HepG2 (cell line): Measurements from ENCODE around the gene PIR. TPM values are rescaled to one million over a fixed set of nuclear protein-coding genes. Genes with fewer than 3 reads are reported as not detected.

ENCODE experiments used
- ATAC-seq: fragments of 200-7000 bp; cut with Tn5 transposase; 3 replicates; pipeline ENCODE4 v1.9.1; 2020; ENCODE audit warnings: mild to moderate bottlenecking, moderate library complexity
- BruUV-seq: library from RNA; stranded (reverse); fragments of 400-500 nt; replicated peaks from 2 replicates; lab custom pipeline; 2021; lab: Mats Ljungman, UMichigan
- CTCF ChIA-PET: fragments of 300-600 bp; formaldehyde crosslinking; extraction: SDS; loops from one replicate; lab custom pipeline; 2021; ENCODE audit warnings: low total read pairs, inconsistent platforms, low intra/inter-chr PET ratio; lab: Yijun Ruan, JAX
- POLR2A ChIA-PET: fragments of 350-600 bp; sonication (Branson Sonifier 250); formaldehyde crosslinking; loops from one replicate; lab custom pipeline; 2020; ENCODE audit warnings: antibody characterized with exemption, inconsistent platforms; lab: Yijun Ruan, JAX
- DNase-seq: peaks from one replicate; pipeline ENCODE4 v3.0.0-alpha.2; 2015; ENCODE audit warnings: low spot score
- FAIRE-seq: peaks from 3 replicates; lab custom pipeline; 2011; peaks lifted over from hg19 to GRCh38; lab: Jason Lieb, UNC
- H2AFZ ChIP-seq: one replicate; pipeline ENCODE4 v1.6.1; 2011; ENCODE audit warnings: low read length, inconsistent platforms
- H3K27ac ChIP-seq: fragments of 300-600 bp; 3 replicates; pipeline ENCODE4 v1.8.0; 2011; ENCODE audit warnings: mixed run types, mild to moderate bottlenecking, mixed read lengths, low read length, inconsistent platforms; ENCODE audit not compliant: insufficient read depth; ENCODE audit errors: extremely low read length
- H3K27me3 ChIP-seq, 2 experiments: fragments of 200-600 bp in 1 of 2; 2 replicates in 1 of 2; 3 replicates in 1 of 2; pipeline versions ENCODE4 v1.6.0 to v1.8.0; 2011; ENCODE audit warnings: low read length in 2 of 2, mild to moderate bottlenecking in 2 of 2, moderate library complexity in 2 of 2, inconsistent platforms in 1 of 2; ENCODE audit not compliant: insufficient read depth in 2 of 2, control insufficient read depth in 1 of 2
- H3K36me3 ChIP-seq, 2 experiments: fragments of 200-600 bp in 1 of 2; replicated peaks in 1 of 2; 2 replicates in 1 of 2; 3 replicates in 1 of 2; pipeline versions ENCODE4 v1.5.1 to v1.8.0; 2011; ENCODE audit warnings: low read length in 2 of 2, inconsistent platforms in 1 of 2; ENCODE audit not compliant: insufficient read depth in 2 of 2, control insufficient read depth in 1 of 2
- H3K4me1 ChIP-seq: 2 replicates; pipeline ENCODE4 v1.5.1; 2012; ENCODE audit warnings: low read length, inconsistent platforms; ENCODE audit not compliant: insufficient read depth
- H3K4me2 ChIP-seq: 2 replicates; pipeline ENCODE4 v1.6.0; 2011; ENCODE audit warnings: low read depth, low read length, inconsistent platforms
- H3K4me3 ChIP-seq, 3 experiments: fragments of 200-600 bp in 1 of 3; sonication (generic), shearing (Covaris generic) in 1 of 3; replicated peaks in 1 of 3; 2 replicates each; pipeline ENCODE4 v1.5.1; 2011 to 2016; ENCODE audit warnings: low read length in 3 of 3, inconsistent platforms in 2 of 3, low read depth in 2 of 3, mild to moderate bottlenecking in 2 of 3, control low read depth in 1 of 3, mixed read lengths in 1 of 3; ENCODE audit not compliant: insufficient read depth in 1 of 3
- H3K79me2 ChIP-seq: one replicate; pipeline ENCODE4 v1.6.1; 2011; ENCODE audit warnings: low read length, inconsistent platforms; ENCODE audit not compliant: insufficient read depth
- H3K9ac ChIP-seq: 2 replicates; pipeline ENCODE4 v1.6.0; 2011; ENCODE audit warnings: mild to moderate bottlenecking, low read depth, low read length, inconsistent platforms; ENCODE audit not compliant: insufficient read depth
- H3K9me3 ChIP-seq: 2 replicates; pipeline ENCODE4 v1.5.1; 2012; ENCODE audit warnings: mild to moderate bottlenecking, low read length
- H4K20me1 ChIP-seq: 2 replicates; pipeline ENCODE4 v1.6.0; 2011; ENCODE audit warnings: inconsistent platforms, mild to moderate bottlenecking, low read length, moderate library complexity; ENCODE audit not compliant: insufficient read depth
- ARNT2 ChIP-seq: sonication (generic); formaldehyde crosslinking; IDR thresholded peaks from 2 replicates; pipeline ENCODE4 v1.8.0; 2022; ENCODE audit warnings: mild to moderate bottlenecking, low read depth, missing genetic modification reagents, moderate library complexity
- CHD4 ChIP-seq: fragments of 200-600 bp; sonication (generic); IDR thresholded peaks from 2 replicates; pipeline ENCODE4 v1.7.0; 2017; ENCODE audit warnings: mild to moderate bottlenecking, low read length, borderline replicate concordance
- DNMT1 ChIP-seq: sonication (generic); formaldehyde crosslinking; IDR thresholded peaks from 2 replicates; pipeline ENCODE4 v1.5.1; 2020; ENCODE audit warnings: mild to moderate bottlenecking, missing genetic modification reagents
- FOXK1 ChIP-seq: sonication (generic); formaldehyde crosslinking; IDR thresholded peaks from 2 replicates; pipeline ENCODE4 v1.4.0; 2020; ENCODE audit warnings: low read depth, missing genetic modification reagents, borderline replicate concordance
- FOXP1 ChIP-seq, 2 experiments: fragments of 450-650 bp in 1 of 2; IDR thresholded peaks; 2 replicates each; pipeline ENCODE4 v1.6.1; 2017 to 2018; ENCODE audit warnings: antibody characterized with exemption in 1 of 2
- GPN1 ChIP-seq: sonication (generic); formaldehyde crosslinking; IDR thresholded peaks from 2 replicates; pipeline ENCODE4 v1.5.1; 2020; ENCODE audit warnings: missing genetic modification reagents, borderline replicate concordance
- HOXD1 ChIP-seq: sonication (generic); formaldehyde crosslinking; IDR thresholded peaks from 2 replicates; pipeline ENCODE4 v1.5.0; 2020; ENCODE audit warnings: missing genetic modification reagents
- ISX ChIP-seq: sonication (generic); formaldehyde crosslinking; conservative IDR thresholded peaks from 2 replicates; pipeline ENCODE4 v1.5.0; 2020; ENCODE audit warnings: missing genetic modification reagents
- KDM3A ChIP-seq: IDR thresholded peaks from 2 replicates; pipeline ENCODE4 v1.6.1; 2018; ENCODE audit warnings: low read depth, missing compliant biosample characterization
- MIER2 ChIP-seq: IDR thresholded peaks from 2 replicates; pipeline ENCODE4 v1.6.1; 2016; ENCODE audit warnings: missing biosample characterization, missing genetic modification reagents
- NR1H2 ChIP-seq: sonication (generic); formaldehyde crosslinking; IDR thresholded peaks from 2 replicates; pipeline ENCODE4 v1.8.1; 2022; ENCODE audit warnings: low read depth, missing genetic modification reagents, borderline replicate concordance
- PBX2 ChIP-seq: IDR thresholded peaks from 2 replicates; pipeline ENCODE4 v1.6.1; 2016; ENCODE audit warnings: control low read depth
- POGK ChIP-seq: sonication (generic); formaldehyde crosslinking; conservative IDR thresholded peaks from 2 replicates; pipeline ENCODE4 v1.8.0; 2022; ENCODE audit warnings: mild to moderate bottlenecking, moderate library complexity, missing genetic modification reagents
- ZKSCAN1 ChIP-seq: fragments of 150-350 bp; IDR thresholded peaks from 2 replicates; pipeline ENCODE4 v1.6.1; 2014; ENCODE audit warnings: low read length
- ZNF263 ChIP-seq: sonication (generic); formaldehyde crosslinking; IDR thresholded peaks from 2 replicates; pipeline ENCODE4 v1.4.0; 2020; ENCODE audit warnings: missing genetic modification reagents
- ZNF616 ChIP-seq: sonication (generic); formaldehyde crosslinking; IDR thresholded peaks from 2 replicates; pipeline ENCODE4 v1.5.0; 2020; ENCODE audit warnings: low read depth, mild to moderate bottlenecking, missing genetic modification reagents
- in situ Hi-C: cut with HindIII; loops from 2 replicates; pipeline ENCODE4 v1.10.0; 2017; ENCODE audit warnings: low pct_unique_long_range_greater_than_20kb; ENCODE audit not compliant: extremely low pct_ligation_motif_present
- intact Hi-C: fragments of 100-400 bp; cut with micrococcal nuclease; formaldehyde crosslinking; loops from one replicate; pipeline ENCODE4 v1.10.0; 2022; ENCODE audit not compliant: unreplicated experiment
- polyA plus RNA-seq, 8 experiments: library from polyadenylated mRNA; depleted of rRNA in 3 of 8; stranded (reverse) in 7 of 8; unstranded in 1 of 8; fragments of >200 nt; fragmentation: Illumina TruSeq in 4 of 8; extraction: Trizol in 4 of 8; gene quantifications; 2 replicates each; pipeline versions ENCODE4 v1.2.1 to v1.2.3, GENCODE V29; 2011 to 2016; ENCODE audit warnings: low read depth in 4 of 8, missing spikeins in 1 of 8, mixed read lengths in 1 of 8; ENCODE audit not compliant: insufficient read depth in 1 of 8
- total RNA-seq, 5 experiments: library from RNA; depleted of rRNA; stranded (reverse); fragments of >200 nt; fragmentation: Illumina TruSeq; extraction: Trizol; gene quantifications; 2 replicates each; pipeline ENCODE4 v1.2.3, GENCODE V29; 2016; ENCODE audit warnings: low read depth in 1 of 5
- TF ChIP-seq, protein P1 (sequence below): IDR thresholded peaks from 2 replicates; pipeline ENCODE4 v1.6.1; 2016; ENCODE audit warnings: low read depth, control low read depth

The PIR gene
- total and polyA plus RNA-seq, 2 of the 13 experiments (the other 11 are each of a cell fraction or from before 2014, with no cell fraction given), result 12.2 to 38.0 TPM

DNA sequence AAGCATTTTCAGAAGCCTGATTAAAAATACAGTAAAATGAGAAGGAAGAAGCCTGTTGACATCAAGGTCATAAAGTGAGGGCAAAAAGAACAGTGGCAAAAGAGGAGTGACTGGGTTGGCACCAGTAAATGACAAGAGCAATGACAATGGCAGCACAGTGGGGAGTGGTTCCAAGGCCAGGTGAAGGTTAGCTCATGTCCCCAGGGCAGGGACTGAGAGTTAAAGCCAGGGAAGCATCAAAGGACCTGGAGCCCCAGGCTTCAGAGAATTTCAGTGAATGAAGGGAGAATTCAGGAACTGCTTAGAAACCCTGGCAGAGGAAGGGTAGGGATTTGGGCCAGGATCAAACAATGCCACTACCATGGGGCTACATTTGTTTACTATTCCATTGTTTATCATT, 149.0 kb downstream of the PIR start:
- H2AFZ ChIP-seq, result no peak overlapping the region
- no peak for ATAC-seq
- no peaks in the 10 kb centered on the region for H4K20me1 ChIP-seq
- H3K27ac ChIP-seq, result no peak overlapping the region
- no peaks in the 10 kb centered on the region for H3K27me3 ChIP-seq
- no peak overlapping the region for H3K4me2 ChIP-seq
- H3K9me3 ChIP-seq, result no peaks in the 10 kb centered on the region
- in situ Hi-C loops (loop anchor here (10.0 to 25.0 kb wide), 3 partner anchors 121 to 343 kb away; no protein-coding TSS in a partner anchor), intact Hi-C loops (no loop called here)
- H3K4me1 ChIP-seq, result no peaks in the 10 kb centered on the region
- no peak for FAIRE-seq
- H3K4me3 ChIP-seq, result no peak overlapping the region
- TF ChIP-seq DNMT1 (CRISPR knock-in tag) (no peak), MIER2 (CRISPR knock-in tag) (no peak), FOXK1 (CRISPR knock-in tag) (no peak), NR1H2 (no peak), ISX (CRISPR knock-in tag) (no peak), HOXD1 (CRISPR knock-in tag) (no peak), PBX2 (CRISPR knock-in tag) (no peak), KDM3A (CRISPR knock-in tag) (no peak), GPN1 (CRISPR knock-in tag) (no peak), CHD4 (no peak), POGK (CRISPR knock-in tag) (no peak), ARNT2 (CRISPR knock-in tag) (no peak), ZNF616 (no peak), ZKSCAN1 (no peak), ZNF263 (CRISPR knock-in tag) (no peak), FOXP1 (IDR thresholded peaks at IDR 0.05) (no peak), FOXP1 (CRISPR knock-in tag; IDR thresholded peaks at IDR 0.05) (no peak)
- TF ChIP-seq, protein P1, sequence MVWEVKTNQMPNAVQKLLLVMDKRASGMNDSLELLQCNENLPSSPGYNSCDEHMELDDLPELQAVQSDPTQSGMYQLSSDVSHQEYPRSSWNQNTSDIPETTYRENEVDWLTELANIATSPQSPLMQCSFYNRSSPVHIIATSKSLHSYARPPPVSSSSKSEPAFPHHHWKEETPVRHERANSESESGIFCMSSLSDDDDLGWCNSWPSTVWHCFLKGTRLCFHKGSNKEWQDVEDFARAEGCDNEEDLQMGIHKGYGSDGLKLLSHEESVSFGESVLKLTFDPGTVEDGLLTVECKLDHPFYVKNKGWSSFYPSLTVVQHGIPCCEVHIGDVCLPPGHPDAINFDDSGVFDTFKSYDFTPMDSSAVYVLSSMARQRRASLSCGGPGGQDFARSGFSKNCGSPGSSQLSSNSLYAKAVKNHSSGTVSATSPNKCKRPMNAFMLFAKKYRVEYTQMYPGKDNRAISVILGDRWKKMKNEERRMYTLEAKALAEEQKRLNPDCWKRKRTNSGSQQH (CRISPR knock-in tag), result no peak
- BruUV-seq, result no TSS peak
- no peaks in the 10 kb centered on the region for H3K79me2 ChIP-seq
- POLR2A ChIA-PET, result no interaction called here
- no peak for DNase-seq
- no peaks in the 10 kb centered on the region for H3K36me3 ChIP-seq
- H3K9ac ChIP-seq, result no peak overlapping the region
- CTCF ChIA-PET, result no interaction called here
